GM21447 (cell line): ENCODE measurements around the gene TMEM144.
"Not testable (repeated sequence)": the region's sequence is repeated elsewhere in the genome, so short reads cannot be mapped to it uniquely, and the experiment has no call there.

Experiments used
- ATAC-seq: cut with Tn5 transposase; IDR thresholded peaks from one replicate; pipeline ENCODE4 v1.9.1; 2021; ENCODE audit not compliant: unreplicated experiment

TMEM144 gene

DNA sequence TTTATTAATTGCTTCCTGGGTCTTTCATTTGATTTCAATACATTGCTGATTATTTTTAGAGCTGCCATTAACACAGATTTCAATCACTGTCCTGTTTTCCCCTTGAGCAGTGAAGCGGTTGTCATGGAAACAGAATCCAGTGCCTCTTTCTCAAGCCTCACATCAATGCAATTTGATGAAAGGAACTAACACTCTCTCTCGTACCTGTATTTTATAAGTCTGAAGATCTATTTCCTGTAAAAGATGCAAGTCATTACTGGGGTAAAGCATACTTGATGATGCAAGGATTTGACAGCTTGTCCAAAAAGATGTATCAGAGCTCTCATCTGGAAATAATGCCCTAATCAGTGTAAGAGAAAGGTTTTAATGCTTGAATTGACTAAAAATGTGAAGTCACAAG is 19.6 kb upstream of the TMEM144 start:
- no peak for ATAC-seq

DNA sequence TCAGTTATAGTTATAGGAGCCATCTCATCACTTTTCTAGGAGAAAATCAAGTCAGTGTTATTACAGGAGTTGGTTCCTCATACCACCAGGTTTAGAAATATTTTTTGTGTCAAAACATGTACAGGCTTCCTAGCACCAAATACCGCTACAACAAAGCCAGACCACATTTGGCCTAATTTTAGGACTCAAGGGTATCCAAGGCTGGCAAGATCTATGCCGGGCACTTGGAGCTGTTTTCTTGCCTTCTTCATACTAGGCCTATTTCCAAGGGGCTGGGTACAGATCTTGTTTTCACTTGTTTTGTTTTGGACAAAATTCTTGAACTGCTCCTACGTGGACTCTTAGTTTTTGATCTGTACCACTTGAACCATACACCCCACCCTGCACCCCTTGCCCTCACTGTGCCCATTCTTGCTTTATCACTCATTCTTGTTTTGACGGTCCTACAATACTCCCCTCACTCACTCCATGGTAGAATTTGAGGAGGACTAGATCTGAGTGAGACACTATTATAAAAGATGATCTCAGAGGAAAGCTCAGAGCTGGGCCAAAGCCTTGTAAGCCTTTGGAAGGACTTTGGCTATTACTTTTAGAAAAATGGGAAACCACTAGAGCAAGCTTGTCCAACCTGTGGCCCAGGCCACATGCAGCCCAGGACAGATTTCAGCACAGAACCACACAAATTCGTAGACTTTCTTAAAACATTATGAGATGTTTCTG is 17.7 kb upstream of the TMEM144 start:
- no peak for ATAC-seq

DNA sequence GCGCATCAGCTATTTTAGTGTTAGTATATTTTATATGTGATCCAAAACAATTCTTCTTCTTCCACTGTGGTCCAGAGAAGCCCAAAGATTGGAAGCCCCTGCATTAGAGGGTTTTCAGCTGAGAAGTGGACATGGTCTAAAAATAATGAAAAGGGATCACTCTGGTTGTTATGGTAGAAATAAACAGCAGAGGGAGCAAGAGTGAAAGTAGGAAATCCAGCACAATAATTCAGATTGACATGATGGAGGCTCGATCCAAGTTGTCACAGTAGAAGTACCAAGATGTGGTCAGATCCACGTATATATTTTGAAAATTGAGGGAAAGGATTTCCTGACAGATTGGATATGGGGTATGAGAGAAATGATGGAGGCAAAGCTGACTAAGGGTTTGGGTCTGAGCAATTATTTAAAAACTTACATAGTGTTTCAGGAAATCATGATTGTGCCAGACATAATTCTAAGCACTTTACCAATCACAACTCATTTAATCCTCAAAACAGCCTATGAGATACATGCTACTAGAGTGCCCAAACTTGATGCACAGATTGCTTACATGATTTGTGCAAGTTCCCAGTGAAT is 17.0 kb upstream of the TMEM144 start:
- ATAC-seq = peak; percentile 60

DNA sequence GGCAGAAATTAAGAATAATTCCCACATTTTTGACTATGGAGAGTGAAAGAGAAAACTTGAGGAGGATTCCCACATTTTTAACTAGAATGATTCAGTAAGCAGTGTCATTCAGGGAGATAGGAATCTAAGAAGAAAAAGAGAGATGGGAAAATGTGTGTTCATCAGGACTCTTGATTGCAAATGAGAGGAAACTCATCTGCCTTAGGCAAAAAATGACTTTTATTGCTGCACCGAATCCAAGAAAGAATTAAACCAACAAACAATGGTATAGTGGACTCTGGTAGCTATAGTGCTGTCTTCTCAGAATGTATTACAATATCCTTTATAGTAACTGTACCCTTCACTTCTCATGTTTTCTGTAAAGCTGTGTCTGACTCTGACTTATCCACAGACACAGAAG is 15.0 kb upstream of the TMEM144 start:
- no peak for ATAC-seq

DNA sequence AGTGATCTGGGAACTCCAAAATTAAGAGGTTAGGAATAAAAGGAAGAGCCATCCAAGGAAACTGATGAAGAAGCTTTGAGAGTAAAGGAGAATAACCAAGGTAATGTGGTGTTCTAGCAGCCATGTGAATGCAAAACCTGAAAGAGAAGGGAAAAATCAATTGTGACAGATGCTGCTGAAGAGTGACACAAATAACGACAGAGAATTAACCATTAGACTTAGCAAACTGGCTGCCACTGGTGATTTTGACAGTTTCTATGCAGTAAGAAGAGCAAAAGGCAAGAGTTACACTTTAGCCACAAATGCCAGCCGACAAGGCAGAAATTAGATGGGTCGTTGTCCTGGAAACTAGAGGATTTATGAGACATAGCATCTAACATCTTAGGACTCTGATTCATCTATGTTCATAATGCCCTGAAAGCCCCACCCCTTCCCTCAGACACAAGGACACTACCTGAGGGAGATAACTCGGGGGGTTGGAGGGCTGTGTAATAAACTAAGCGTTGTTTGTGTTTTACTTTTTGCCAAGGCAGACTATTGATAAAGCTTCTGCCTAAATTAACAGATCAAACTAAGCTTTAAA is 13.0 kb upstream of the TMEM144 start:
- ATAC-seq = no peak

DNA sequence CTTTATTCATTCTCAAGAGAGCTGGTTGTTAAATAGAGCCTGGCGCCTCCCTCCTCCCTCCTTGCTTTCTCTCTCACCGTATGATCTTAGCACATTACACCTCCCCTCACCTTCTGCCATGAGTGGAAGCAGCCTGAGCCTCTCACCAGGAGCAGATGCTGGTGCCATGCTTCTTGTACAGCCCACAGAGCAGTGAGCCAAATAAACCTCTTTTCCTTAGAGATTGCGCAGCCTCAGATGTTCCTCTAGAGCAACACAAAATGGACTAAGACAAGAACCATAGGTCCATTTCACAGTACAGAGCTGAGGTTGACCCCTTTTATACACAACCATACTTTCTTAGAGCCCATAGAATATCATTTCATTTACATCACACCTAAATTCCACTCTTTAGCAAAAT is 10.1 kb upstream of the TMEM144 start:
- no peak for ATAC-seq

DNA sequence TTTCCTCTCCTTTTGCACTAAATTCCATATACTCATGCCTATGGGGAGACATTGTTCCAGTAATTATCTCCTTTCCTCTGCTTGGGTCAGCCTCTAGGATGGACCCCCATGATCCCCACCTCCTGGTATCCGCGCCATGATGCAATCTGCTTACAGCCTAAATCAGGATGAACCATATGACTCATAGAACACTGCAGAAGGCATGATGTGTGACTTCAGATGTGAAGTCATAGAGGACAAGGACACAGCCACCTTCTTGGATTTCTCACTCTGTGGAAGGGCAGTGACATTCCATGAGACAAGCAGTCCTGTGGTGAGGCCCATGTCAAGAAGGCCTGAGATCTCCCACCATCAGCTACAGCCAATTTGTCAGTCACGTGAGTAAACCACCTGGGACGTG is 9.0 kb upstream of the TMEM144 start:
- no peak for ATAC-seq

DNA sequence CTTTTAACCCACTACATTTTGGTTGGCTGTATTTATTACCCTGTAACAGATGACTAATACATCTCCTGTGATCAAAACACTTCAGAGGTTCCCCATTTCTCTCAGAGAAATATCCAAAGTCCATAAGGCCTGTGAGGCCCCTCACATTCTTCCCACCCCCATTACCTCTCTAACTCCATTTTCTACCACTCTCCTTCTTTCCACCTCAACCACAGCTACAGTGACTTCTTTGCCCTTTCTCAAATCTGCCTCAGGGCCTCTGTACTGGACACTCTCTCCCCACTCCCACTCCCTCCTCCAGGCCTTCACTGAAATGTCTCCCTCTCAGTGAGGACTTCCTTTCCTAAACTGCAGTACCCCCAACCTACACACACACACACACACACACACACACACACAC is 8.4 kb upstream of the TMEM144 start:
- no peak for ATAC-seq

DNA sequence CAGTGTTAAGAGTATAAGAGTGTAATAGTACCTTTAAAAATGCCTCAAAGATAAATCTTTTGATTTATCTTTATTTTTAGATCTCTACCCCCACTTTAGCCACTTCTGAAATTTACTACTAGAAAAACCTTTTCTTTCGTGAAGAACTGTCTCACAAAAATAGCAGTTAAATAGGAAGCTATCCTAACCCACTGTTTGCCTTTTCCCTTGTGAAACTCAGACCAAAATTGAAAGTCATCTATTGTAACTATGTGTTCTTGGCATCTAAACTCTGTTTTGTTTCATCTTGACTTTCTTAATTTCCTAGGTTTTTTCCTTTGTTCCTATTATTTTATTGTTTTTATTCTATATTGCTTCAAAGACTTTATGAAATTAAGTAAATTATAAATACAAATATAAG is 7.8 kb upstream of the TMEM144 start:
- ATAC-seq = no peak

DNA sequence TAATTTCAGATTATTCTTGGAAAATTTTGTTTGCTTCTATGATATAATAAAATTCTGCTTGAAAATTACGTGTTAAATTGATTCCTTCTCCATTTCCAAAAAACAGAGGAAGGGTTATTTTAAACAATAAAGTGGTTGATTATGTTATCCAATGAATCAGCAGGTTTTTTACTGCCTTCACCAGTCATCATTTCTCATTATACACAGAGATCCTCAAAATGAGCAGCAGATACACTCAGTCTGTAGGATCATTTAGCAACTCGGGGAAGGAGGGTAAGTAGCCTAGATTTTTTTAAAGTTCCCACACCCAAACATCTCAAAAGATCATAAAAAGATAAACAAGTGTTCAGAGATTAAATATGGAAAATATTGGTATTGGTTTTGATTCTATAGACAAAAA is 6.8 kb upstream of the TMEM144 start:
- ATAC-seq = no peak

DNA sequence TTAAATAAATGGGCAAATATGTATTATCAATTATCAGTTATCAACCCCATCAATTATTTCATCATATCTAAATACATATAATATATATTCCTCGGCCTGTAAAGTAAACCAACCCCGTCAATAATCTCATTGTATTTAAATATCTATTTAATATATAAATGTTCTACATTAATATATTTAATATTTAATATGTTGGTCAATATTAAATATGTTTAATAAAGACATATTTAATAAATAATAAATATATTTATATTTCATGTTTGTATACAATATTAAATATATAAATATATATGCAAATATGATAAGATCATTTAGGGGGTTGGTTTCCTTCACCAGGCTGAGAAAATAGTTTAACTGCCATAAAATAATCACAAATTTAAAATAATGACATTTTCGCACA is 6.4 kb upstream of the TMEM144 start:
- ATAC-seq = no peak

DNA sequence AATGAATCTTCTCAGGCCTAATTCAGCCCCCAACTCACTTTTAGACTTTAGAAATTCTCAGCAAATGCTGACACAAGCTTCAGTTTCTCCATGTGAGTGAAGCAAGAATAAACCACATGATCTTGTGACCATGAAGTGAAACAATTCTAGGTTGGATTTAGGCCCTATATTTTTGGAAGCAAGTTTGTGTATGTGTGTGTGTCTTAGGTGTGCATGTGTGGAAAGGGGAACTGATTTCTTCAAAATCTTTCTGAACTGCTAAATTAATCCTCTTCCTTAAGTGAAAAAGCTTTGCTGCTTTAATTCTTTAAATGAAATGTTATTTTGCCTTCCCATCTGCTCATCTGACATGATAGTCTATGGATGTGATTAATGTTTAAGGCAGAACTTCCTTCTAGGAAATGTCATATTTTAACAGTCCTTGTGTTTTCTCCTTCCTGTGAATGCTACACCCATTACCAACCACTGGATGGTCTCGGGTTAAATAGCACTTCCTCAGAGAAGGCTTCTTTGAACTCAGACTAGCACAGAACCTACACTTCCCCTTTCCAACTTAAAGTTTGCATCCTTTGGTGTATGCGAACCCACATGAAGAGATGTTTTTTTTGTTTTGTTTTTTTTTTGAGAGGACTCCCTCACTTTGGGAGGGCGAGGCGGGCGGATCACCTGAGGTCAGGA is 1.2 kb upstream of the TMEM144 start:
- ATAC-seq = peak; percentile 45

DNA sequence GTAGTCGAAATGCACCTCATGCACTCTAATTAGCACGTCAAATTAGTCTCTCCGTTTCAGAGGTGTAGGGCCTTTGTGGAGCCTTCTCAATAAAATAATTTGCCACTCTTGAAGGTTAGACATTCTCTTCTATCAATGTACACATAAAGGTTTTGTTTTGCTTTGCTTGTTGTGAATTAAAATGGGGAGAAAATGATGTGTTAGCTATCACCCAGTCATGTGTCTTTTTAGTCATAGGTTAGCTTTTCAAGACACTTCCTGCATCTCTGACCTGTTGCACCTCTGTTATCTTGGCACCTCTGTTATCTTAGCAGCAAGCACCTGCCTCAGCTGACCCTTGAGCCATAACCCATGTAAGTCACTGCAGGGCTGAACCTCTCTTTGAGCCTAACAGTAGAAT is 936 bp downstream of the TMEM144 start:
- ATAC-seq = no peak

DNA sequence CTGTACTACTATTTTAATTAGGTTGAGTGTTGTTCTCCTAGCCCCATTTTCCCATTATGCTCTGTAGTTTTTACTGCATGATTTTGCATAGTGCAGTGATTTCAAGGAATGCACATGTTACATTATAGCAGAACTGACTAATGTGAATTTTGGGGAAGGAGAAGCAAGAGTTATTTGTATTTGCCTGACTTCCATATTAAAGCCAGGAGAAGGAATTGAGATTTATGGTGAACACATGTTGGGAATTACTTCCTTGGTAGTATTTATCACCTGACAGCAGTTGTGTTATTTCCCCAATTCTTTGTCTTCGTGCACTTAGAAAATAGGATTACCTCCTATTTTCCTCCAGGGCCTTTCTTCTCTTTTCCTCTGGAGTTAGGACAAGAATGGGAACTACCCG is 3.2 kb downstream of the TMEM144 start:
- ATAC-seq = no peak

DNA sequence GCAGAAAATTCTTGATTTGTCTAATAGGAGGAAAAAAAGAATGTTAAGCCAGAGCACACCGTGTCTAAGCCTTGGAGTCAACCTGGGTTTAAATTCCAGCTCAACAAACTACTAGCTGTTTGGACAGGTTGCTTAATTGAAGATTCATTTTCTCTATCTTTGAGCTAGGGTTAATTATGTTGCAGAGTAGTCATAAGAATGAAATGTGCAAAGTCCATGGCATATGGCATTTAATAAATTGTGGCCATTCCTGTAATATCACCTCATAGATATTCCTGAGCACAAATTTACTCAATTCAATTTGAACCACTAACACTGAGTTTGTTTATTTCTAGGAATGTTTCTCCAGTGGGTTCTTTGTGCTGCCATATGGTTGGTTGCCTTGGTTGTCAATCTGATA is 4.6 kb downstream of the TMEM144 start:
- ATAC-seq = no peak

DNA sequence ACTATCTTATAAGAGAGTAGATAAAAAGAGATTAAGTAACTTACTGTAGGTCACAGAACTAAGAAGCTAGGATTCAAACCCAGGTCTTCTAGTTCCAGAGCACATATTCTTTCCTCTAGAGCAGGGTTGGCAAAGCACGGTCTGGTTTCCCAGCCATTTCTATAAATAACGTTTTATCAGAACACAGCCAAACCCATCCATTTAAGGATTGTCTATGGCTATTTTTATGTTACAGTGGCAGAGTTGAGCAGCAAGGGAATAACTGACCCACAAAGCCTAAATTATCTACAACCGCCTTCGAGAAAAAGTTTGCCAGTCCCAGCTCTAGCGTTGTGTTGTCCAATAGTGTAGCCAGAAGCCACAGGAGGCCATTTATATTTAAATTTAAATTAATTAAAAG is 7.5 kb downstream of the TMEM144 start:
- no peak for ATAC-seq

DNA sequence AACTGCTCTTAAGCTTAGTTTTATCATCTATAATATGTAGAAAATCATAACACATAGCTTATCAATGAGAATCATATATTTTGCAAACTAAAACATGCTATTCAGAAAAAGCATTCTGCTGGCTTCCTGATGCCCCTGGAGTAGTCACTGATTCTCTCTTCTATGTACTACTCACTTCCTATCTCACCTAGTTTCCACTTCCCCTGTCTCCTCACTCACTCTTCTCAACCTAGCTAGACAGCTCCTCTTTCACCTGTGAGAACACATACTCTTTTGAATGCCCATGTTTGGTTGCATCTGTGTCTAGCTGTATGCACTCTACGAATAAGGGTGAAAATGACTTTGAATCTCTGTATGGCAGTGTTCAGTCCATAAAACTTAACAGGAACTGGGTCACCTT is 9.3 kb downstream of the TMEM144 start:
- ATAC-seq = no peak

DNA sequence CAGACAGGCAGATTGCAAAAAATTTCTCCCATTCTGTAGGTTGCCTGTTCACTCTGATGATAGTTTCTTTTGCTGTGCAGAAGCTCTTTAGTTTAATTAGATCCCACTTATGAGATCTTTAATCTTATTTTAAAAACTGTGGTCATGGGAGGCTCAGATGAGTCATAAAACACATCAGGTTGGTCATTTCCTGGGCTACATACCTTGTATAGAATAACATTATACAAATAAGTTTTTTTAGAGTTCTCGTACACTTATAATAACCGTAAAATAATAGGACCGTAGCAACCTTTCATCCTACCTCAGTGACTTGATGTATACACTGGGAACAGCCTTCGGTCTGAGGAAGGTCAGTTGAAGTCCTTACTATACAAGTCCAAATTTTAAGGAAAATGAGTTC is 14.0 kb downstream of the TMEM144 start:
- not testable (repeated sequence) for ATAC-seq

DNA sequence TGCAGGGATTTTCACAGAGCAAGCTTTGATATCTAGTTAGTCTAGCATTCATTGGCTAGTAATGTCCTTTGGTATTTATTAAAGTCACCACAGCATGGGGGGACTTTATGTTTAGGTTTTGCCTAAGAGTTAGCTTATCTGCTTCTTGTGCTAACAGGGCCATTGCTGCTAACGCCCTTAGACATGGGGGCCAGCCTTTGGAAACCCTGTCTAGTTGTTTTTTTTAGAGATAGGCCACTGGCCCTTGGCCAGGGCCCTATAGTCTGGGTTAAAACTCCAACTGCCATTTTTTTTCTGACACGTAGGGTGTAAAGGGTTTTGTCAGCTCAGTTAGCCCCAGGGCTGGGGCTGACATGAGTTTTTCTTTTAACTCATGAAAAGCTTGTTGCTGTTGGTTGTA is 14.7 kb downstream of the TMEM144 start:
- not testable (repeated sequence) for ATAC-seq

DNA sequence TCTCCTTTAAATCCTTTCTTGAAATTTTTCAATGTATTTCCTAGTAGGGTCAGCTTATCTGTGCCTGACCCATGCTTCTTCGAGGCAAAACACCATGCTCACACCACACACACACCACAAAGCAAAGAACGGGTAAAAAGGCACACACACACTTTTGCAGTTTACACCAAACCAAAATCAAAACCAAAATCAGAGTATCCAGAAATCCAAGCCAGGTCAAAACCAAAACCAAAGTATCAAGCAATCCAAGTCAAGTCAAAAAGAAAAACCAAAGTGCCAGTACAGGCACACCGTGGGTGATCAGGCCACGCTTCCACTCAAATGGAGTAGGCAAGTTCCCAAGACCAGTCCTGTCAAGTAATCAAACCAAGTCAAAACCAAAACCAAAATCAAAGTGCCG is 17.6 kb downstream of the TMEM144 start:
- not testable (repeated sequence) for ATAC-seq

DNA sequence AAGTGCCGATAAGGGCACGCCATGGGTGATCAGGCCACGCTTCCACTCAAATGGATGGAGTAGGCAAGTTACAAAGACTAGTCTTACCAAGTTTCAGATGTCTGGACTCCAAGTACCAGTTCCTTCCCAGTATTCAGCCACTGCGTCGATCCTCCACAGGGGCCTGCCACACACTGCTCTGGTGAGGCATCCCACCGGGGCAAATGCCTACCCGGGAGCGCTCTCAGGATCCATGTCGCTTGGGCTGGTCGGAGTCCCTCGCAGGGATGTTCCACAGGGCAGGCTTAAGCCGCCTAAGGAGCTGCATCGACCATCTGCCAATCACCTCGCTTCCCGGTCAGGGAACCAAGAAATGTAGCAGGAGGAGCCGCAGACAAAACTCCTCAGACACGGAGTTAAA is 18.1 kb downstream of the TMEM144 start:
- not testable (repeated sequence) for ATAC-seq

DNA sequence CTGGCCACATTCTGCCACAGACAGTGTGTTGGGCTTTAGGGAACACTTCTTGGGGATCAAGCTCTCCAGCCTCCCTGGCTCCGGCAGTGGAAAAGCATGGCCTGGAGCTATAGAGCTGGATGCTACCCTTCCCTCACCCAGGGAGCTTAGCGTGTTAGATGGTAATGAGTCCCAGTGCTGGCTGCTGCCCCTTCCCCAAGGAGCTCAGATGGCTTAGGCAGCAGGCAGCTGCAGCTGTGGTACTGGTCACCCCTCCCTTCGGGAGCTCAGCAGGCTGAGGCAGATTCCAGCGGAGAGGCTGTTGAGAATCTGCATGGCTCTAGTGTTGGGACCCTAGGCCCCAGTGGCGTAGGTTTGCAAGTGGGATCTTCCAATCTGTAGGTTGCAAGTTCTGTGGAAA is 19.5 kb downstream of the TMEM144 start:
- no peak for ATAC-seq
